GM18526 (cell line): ENCODE data around the gene SERPINB6.

ENCODE experiments used
- POLR2A ChIP-seq: IDR thresholded peaks from 3 replicates; pipeline ENCODE4 v1.6.1; 2011; ENCODE audit not compliant: insufficient read length; ENCODE audit errors: extremely low read depth

SERPINB6 gene

GRCh38 chr6:2935566-2936291 lies 35.6 kb downstream of the SERPINB6 start:
- TF ChIP-seq POLR2A, result no peak

GRCh38 chr6:2934057-2934456 lies 37.3 kb downstream of the SERPINB6 start:
- TF ChIP-seq POLR2A, result no peak

- TF ChIP-seq POLR2A, result no peak
Measured at GRCh38 chr6:2931970-2932748, 39.2 kb downstream of the SERPINB6 start.

- no peak for TF ChIP-seq POLR2A
Measured at GRCh38 chr6:2931055-2931454, 40.3 kb downstream of the SERPINB6 start.

GRCh38 chr6:2921520-2922115 lies 49.7 kb downstream of the SERPINB6 start:
- no peak for TF ChIP-seq POLR2A

GRCh38 chr6:2920671-2921112 lies 50.7 kb downstream of the SERPINB6 start:
- no peak for TF ChIP-seq POLR2A

- TF ChIP-seq POLR2A, result no peak
Measured at GRCh38 chr6:2919886-2920285, 51.5 kb downstream of the SERPINB6 start.

GRCh38 chr6:2919401-2919800 lies 52.0 kb downstream of the SERPINB6 start:
- no peak for TF ChIP-seq POLR2A

- TF ChIP-seq POLR2A, result no peak
Measured at GRCh38 chr6:2918936-2919335, 52.4 kb downstream of the SERPINB6 start.

GRCh38 chr6:2917801-2918445 lies 53.4 kb downstream of the SERPINB6 start:
- no peak for TF ChIP-seq POLR2A

- no peak for TF ChIP-seq POLR2A
Measured at GRCh38 chr6:2917065-2917464, 54.3 kb downstream of the SERPINB6 start.

- no peak for TF ChIP-seq POLR2A
Measured at GRCh38 chr6:2916158-2916925, 55.0 kb downstream of the SERPINB6 start.

GRCh38 chr6:2915150-2915549 lies 56.2 kb downstream of the SERPINB6 start:
- TF ChIP-seq POLR2A, result no peak

- TF ChIP-seq POLR2A, result no peak
Measured at GRCh38 chr6:2914318-2914660, 57.1 kb downstream of the SERPINB6 start.
